Left ventricle myocardium inferior (tissue), 1 donor: ENCODE results near the gene GABRA4. TPM values are rescaled to one million over a fixed set of nuclear protein-coding genes. Genes with fewer than 3 reads are reported as not detected.

Experiments used
- DNase-seq: peaks from one replicate; pipeline ENCODE4 v3.0.0-alpha.2; 2020
- H3K27ac ChIP-seq: fragments of 200-600 bp; replicated peaks from 2 replicates; pipeline ENCODE4 v1.8.0; 2021
- H3K27me3 ChIP-seq: fragments of 200-600 bp; 2 replicates; pipeline ENCODE4 v1.8.0; 2021; ENCODE audit warnings: low read depth
- H3K36me3 ChIP-seq: fragments of 200-600 bp; 2 replicates; pipeline ENCODE4 v1.8.0; 2021
- H3K4me1 ChIP-seq: fragments of 200-600 bp; 2 replicates; pipeline ENCODE4 v1.8.0; 2021
- H3K4me3 ChIP-seq: fragments of 200-600 bp; 2 replicates; pipeline ENCODE4 v1.8.0; 2021; ENCODE audit warnings: mild to moderate bottlenecking, moderate library complexity
- H3K9me3 ChIP-seq: fragments of 200-600 bp; replicated peaks from 2 replicates; pipeline ENCODE4 v1.8.0; 2021
- intact Hi-C: fragments of 100-400 bp; cut with micrococcal nuclease; formaldehyde crosslinking; loops from one replicate; pipeline ENCODE4 v1.11.0; 2022
- total RNA-seq: library from RNA; stranded (reverse); fragmentation: NEBNext Ultra II Directional; extraction: Animal tissue kit (Norgen Biotek cat#: 25700); gene quantifications from one replicate; pipeline ENCODE4 v1.2.1, GENCODE V29; 2021
- TF ChIP-seq, protein P1 (sequence below): fragments of 200-600 bp; IDR thresholded peaks from 2 replicates; pipeline ENCODE4 v1.8.0; 2021; ENCODE audit warnings: antibody characterized with exemption, mild to moderate bottlenecking, borderline replicate concordance
- donor health status: DM: no; HTN: yes; CAD: no; lungs with severe emphysema.

Gene GABRA4
- total RNA-seq, 1 donor from 2014 or later = 33.7 TPM

DNA sequence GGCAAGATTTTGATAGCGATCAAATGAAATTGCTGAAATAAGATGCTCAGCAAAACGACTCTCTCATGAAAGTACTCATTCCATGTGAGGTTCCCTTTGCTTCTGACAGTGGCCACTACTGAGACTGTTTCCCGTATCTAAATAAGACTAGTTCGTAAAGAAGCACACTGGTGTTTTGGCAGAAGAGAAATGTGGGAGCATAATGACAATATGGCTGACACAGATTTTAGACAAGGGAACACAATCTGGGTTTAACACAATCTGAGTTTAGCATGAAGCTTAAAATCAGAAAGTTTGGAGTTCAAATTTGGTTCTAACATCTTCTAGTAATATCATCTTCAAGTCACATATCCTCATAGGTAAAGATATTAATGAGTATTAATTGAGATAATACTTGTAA lies 13.7 kb downstream of the GABRA4 start:
- no peaks in the 10 kb centered on the region for H3K27me3 ChIP-seq
- intact Hi-C loops = no loop called here

DNA sequence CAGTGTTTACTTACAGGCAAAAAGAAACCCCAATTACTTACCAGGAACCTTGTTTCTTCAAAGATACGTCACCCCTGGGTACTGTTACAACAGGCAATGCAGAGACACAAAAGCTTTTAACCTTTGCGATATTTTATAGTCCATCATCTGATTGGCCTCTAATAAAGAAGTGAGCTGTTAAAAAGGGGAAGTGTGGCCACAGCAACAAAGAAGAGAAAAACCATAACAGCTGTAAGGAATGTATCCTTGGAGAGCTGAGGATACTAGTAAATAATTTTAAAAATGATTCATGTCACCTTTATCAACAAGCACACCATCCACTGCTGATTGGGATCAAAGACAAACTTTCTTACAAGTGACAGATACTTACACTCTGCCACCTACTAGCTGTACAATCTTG lies 14.1 kb downstream of the GABRA4 start:
- intact Hi-C loops = no loop called here
- no peaks in the 10 kb centered on the region for H3K27me3 ChIP-seq
- peaks cover 3% of the 10 kb centered on the region for H3K4me1 ChIP-seq
- TF ChIP-seq, protein P1, sequence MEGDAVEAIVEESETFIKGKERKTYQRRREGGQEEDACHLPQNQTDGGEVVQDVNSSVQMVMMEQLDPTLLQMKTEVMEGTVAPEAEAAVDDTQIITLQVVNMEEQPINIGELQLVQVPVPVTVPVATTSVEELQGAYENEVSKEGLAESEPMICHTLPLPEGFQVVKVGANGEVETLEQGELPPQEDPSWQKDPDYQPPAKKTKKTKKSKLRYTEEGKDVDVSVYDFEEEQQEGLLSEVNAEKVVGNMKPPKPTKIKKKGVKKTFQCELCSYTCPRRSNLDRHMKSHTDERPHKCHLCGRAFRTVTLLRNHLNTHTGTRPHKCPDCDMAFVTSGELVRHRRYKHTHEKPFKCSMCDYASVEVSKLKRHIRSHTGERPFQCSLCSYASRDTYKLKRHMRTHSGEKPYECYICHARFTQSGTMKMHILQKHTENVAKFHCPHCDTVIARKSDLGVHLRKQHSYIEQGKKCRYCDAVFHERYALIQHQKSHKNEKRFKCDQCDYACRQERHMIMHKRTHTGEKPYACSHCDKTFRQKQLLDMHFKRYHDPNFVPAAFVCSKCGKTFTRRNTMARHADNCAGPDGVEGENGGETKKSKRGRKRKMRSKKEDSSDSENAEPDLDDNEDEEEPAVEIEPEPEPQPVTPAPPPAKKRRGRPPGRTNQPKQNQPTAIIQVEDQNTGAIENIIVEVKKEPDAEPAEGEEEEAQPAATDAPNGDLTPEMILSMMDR = no peak
- no peak for DNase-seq
- H3K27ac ChIP-seq = no peak overlapping the region
- H3K9me3 ChIP-seq = no peaks in the 10 kb centered on the region
- no peaks in the 10 kb centered on the region for H3K36me3 ChIP-seq
- H3K4me3 ChIP-seq = no peak overlapping the region

More for the DNA sequence above, 13.7 kb downstream of the GABRA4 start:
- H3K4me1 ChIP-seq = peaks cover 3% of the 10 kb centered on the region
- no peak for DNase-seq
- no peak overlapping the region for H3K27ac ChIP-seq
- TF ChIP-seq, protein P1 = no peak
- no peaks in the 10 kb centered on the region for H3K36me3 ChIP-seq
- H3K9me3 ChIP-seq = no peaks in the 10 kb centered on the region
- H3K4me3 ChIP-seq = no peak overlapping the region

DNA sequence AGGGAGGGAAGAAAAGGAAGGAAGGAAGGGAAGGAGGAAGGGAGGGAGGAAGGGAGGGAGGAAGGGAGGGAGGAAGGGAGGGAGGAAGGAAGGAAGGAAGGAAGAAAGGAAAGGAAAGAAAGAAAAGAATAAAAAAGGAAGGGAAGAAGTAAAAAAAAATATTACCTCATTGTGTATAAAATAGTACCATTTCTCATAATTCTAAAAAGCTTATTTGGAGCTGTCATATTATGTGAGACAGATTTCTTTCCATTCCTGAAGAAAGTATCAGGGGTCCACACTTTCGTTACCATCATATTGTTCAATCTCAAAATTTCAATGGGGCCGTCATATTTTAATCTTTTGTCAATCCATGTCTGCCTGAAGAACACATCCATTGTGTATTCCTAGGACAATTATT lies 16.1 kb downstream of the GABRA4 start:
- no peak overlapping the region for H3K27ac ChIP-seq
- no peaks in the 10 kb centered on the region for H3K36me3 ChIP-seq
- H3K27me3 ChIP-seq = no peaks in the 10 kb centered on the region
- H3K4me1 ChIP-seq = peaks cover 3% of the 10 kb centered on the region
- DNase-seq = no peak
- TF ChIP-seq, protein P1 = no peak
- H3K4me3 ChIP-seq = no peak overlapping the region
- intact Hi-C loops = no loop called here
- no peaks in the 10 kb centered on the region for H3K9me3 ChIP-seq

DNA sequence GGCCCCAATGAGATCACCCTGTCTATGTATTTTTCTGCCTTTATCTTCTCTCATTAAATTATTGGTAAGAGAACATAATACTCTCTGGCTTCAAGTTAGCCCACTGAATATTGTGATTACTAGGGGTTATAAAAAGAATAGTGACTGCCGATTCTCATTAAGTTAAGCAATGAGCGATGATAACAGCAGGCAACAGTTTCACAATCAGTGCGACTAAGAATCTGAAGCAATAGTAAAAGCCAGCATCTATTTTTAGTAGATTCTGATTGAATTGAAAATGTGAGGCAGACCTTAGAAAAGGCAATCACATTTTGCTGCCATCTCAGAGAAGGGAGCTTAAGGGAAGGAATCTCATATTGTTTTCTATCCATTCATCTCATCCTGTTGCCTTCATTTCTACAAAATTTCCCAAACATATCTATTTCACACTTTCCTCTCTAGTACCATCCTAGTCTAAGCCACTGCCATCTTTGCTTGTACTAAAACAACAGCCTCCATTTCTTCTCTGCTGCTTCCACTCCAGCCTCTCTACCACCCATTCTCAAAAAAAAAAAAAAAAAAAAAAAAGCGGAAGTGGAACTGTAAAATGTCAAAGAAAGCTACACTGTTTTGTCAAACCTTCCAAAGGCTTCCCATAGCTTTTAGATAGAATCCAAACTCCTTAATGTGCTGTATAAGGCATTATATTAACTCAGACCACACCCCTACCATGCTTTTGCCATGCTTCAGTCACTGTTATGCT lies 17.4 kb downstream of the GABRA4 start:
- intact Hi-C loops = no loop called here
- Histone ChIP-seq H3K4me3 (no peak overlapping the region), H3K36me3 (no peaks in the 10 kb centered on the region), H3K4me1 (peaks cover 3% of the 10 kb centered on the region), H3K27ac (no peak overlapping the region), H3K9me3 (no peaks in the 10 kb centered on the region), H3K27me3 (no peaks in the 10 kb centered on the region)
- TF ChIP-seq, protein P1 = no peak
- no peak for DNase-seq

DNA sequence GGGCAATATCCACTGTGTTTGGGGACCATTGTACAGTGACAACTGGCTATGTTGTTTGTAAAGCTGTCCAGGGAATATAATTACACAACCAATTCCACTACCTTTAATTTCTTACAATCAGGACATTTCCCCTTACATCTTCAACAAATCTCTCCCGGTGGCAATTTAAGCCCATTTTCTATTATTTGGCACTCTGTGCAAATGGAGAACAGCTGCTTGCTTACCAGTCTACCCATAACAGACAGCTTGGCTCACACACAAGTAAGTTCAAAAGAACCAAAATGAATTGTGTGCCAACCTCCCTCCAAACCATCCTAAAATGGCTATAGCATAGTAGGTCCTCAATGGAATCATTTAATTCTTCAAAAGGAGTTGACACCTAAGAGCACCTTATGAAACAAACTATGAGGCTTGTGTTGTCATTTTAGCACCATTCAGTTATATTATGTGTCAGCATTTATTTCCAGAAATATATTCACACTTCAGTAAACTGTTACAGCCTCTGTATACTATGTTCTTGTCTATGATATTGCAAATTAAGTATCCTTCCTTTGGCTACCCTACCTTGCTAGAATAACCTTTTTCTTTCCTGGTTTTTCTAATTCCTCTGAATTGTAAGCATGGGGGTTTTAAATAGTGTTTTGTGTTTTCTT lies 18.4 kb downstream of the GABRA4 start:
- TF ChIP-seq, protein P1 = no peak
- DNase-seq = no peak

More for the DNA sequence above, 18.4 kb downstream of the GABRA4 start:
- no peaks in the 10 kb centered on the region for H3K9me3 ChIP-seq
- H3K4me3 ChIP-seq = no peak overlapping the region
- intact Hi-C loops = no loop called here
- peaks cover 3% of the 10 kb centered on the region for H3K4me1 ChIP-seq
- no peaks in the 10 kb centered on the region for H3K36me3 ChIP-seq
- no peaks in the 10 kb centered on the region for H3K27me3 ChIP-seq
- no peak overlapping the region for H3K27ac ChIP-seq
